Measurements from ENCODE around the gene CYSRT1. TPM values are rescaled to one million over a fixed set of nuclear protein-coding genes. Genes with fewer than 3 reads are reported as not detected.
A peak's percentile ranks its signal among the peaks of the same experiment; 100 is the strongest.

Gene CYSRT1
- polyA plus RNA-seq, 1 donor (not counting 4 experiments of a cell fraction or from before 2014, with no cell fraction given) = 0.80 TPM

- H3K36me3 ChIP-seq (ENCODE audit: control insufficient read depth in 2 of 2, extremely low read depth in 1 of 2, insufficient read depth in 2 of 2, low read length in 2 of 2) = no peaks in the 10 kb centered on the region
- dilution Hi-C loops (cut with MboI; ENCODE audit: extremely low pct_ligation_motif_present, low sequenced_read_pairs) = no loop called here
Measured at GRCh38 chr9:137232510-137232909, 7.5 kb downstream of the CYSRT1 start.

GRCh38 chr9:137233143-137233980 is 8.4 kb downstream of the CYSRT1 start:
- no peaks in the 10 kb centered on the region for H4K20me1 ChIP-seq (ENCODE audit: control insufficient read depth, extremely low read depth, insufficient read depth, low read length)
- H3K36me3 ChIP-seq (ENCODE audit: control insufficient read depth in 2 of 2, extremely low read depth in 1 of 2, insufficient read depth in 2 of 2, low read length in 2 of 2) = peaks cover 0 to 2% of the 10 kb centered on the region in 2 experiments
- no peak overlapping the region for H2AFZ ChIP-seq (ENCODE audit: control insufficient read depth, low read length)
- H3K4me2 ChIP-seq (ENCODE audit: control insufficient read depth, extremely low read depth, insufficient read depth, low read depth, low read length) = no peak overlapping the region
- no peak for FAIRE-seq
- dilution Hi-C loops (cut with MboI; ENCODE audit: extremely low pct_ligation_motif_present, low sequenced_read_pairs) = no loop called here
- H3K27ac ChIP-seq (ENCODE audit: control insufficient read depth, insufficient read depth, low read length) = no peak overlapping the region
- no peaks in the 10 kb centered on the region for H3K4me1 ChIP-seq (ENCODE audit: control insufficient read depth, extremely low read depth, insufficient read depth, low read length)
- H3K4me3 ChIP-seq (ENCODE audit: control insufficient read depth in 2 of 3, extremely low read depth in 1 of 3, insufficient read depth in 2 of 3, low read depth in 1 of 3, low read length in 3 of 3) = no peak overlapping the region
- DNase-seq (ENCODE audit: low read depth, low spot score) = no peak
- H3K79me2 ChIP-seq (ENCODE audit: control insufficient read depth, insufficient read depth, low read length) = no peaks in the 10 kb centered on the region
- TF ChIP-seq EZH2 (IDR thresholded peaks at IDR 0.05; ENCODE audit: low read length) = no peak
- TF ChIP-seq, protein P1, sequence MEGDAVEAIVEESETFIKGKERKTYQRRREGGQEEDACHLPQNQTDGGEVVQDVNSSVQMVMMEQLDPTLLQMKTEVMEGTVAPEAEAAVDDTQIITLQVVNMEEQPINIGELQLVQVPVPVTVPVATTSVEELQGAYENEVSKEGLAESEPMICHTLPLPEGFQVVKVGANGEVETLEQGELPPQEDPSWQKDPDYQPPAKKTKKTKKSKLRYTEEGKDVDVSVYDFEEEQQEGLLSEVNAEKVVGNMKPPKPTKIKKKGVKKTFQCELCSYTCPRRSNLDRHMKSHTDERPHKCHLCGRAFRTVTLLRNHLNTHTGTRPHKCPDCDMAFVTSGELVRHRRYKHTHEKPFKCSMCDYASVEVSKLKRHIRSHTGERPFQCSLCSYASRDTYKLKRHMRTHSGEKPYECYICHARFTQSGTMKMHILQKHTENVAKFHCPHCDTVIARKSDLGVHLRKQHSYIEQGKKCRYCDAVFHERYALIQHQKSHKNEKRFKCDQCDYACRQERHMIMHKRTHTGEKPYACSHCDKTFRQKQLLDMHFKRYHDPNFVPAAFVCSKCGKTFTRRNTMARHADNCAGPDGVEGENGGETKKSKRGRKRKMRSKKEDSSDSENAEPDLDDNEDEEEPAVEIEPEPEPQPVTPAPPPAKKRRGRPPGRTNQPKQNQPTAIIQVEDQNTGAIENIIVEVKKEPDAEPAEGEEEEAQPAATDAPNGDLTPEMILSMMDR (optimal IDR thresholded peaks at IDR 0.05 in 1 of 3, IDR thresholded peaks at IDR 0.05 in 1 of 3, conservative IDR thresholded peaks at IDR 0.05 in 1 of 3; ENCODE audit: extremely low read depth in 1 of 3, insufficient read depth in 2 of 3, low read length in 3 of 3) = peak in 1 of 3 experiments; percentile 17
- no peaks in the 10 kb centered on the region for H3K9me1 ChIP-seq (ENCODE audit: control insufficient read depth, extremely low read depth, insufficient read depth, low read length)
- no peaks in the 10 kb centered on the region for H3K9me3 ChIP-seq (ENCODE audit: control insufficient read depth, low read depth, low read length)
- H3K9ac ChIP-seq (ENCODE audit: control insufficient read depth, extremely low read depth, insufficient read depth, low read length) = no peak overlapping the region
- peaks cover 15% of the 10 kb centered on the region for H3K27me3 ChIP-seq (ENCODE audit: control insufficient read depth, extremely low read depth, insufficient read depth, low read length)

More at GRCh38 chr9:137232510-137232909, 7.5 kb downstream of the CYSRT1 start:
- H3K27me3 ChIP-seq (ENCODE audit: control insufficient read depth, extremely low read depth, insufficient read depth, low read length) = peaks cover 15% of the 10 kb centered on the region
- H3K9me3 ChIP-seq (ENCODE audit: control insufficient read depth, low read depth, low read length) = no peaks in the 10 kb centered on the region
- TF ChIP-seq EZH2 (IDR thresholded peaks at IDR 0.05; ENCODE audit: low read length) = peak; percentile 8
- TF ChIP-seq, protein P1 (optimal IDR thresholded peaks at IDR 0.05 in 1 of 3, IDR thresholded peaks at IDR 0.05 in 1 of 3, conservative IDR thresholded peaks at IDR 0.05 in 1 of 3; ENCODE audit: extremely low read depth in 1 of 3, insufficient read depth in 2 of 3, low read length in 3 of 3) = no peak
- no peak for DNase-seq (ENCODE audit: low read depth, low spot score)
- no peaks in the 10 kb centered on the region for H4K20me1 ChIP-seq (ENCODE audit: control insufficient read depth, extremely low read depth, insufficient read depth, low read length)
- no peak overlapping the region for H3K27ac ChIP-seq (ENCODE audit: control insufficient read depth, insufficient read depth, low read length)
- no peak overlapping the region for H3K9ac ChIP-seq (ENCODE audit: control insufficient read depth, extremely low read depth, insufficient read depth, low read length)
- no peaks in the 10 kb centered on the region for H3K9me1 ChIP-seq (ENCODE audit: control insufficient read depth, extremely low read depth, insufficient read depth, low read length)
- H2AFZ ChIP-seq (ENCODE audit: control insufficient read depth, low read length) = no peak overlapping the region
- H3K4me2 ChIP-seq (ENCODE audit: control insufficient read depth, extremely low read depth, insufficient read depth, low read depth, low read length) = no peak overlapping the region
- FAIRE-seq = no peak
- H3K4me1 ChIP-seq (ENCODE audit: control insufficient read depth, extremely low read depth, insufficient read depth, low read length) = peaks cover 2% of the 10 kb centered on the region
- no peak overlapping the region for H3K4me3 ChIP-seq (ENCODE audit: control insufficient read depth in 2 of 3, extremely low read depth in 1 of 3, insufficient read depth in 2 of 3, low read depth in 1 of 3, low read length in 3 of 3)
- no peaks in the 10 kb centered on the region for H3K79me2 ChIP-seq (ENCODE audit: control insufficient read depth, insufficient read depth, low read length)
